HCT116 (cell line): ENCODE results near the gene TPM2. TPM values are rescaled to one million over a fixed set of nuclear protein-coding genes. Genes with fewer than 3 reads are reported as not detected.
A peak's percentile ranks its signal among the peaks of the same experiment; 100 is the strongest.

Experiments used
- ATAC-seq: fragments of 200-7000 bp; cut with Tn5 transposase; 2 replicates; pipeline ENCODE4 v1.9.1; 2020; ENCODE audit warnings: mild to moderate bottlenecking, moderate library complexity
- BruUV-seq: library from RNA; stranded (reverse); fragments of 400-500 nt; replicated peaks from 2 replicates; lab custom pipeline; 2021; lab: Mats Ljungman, UMichigan
- CTCF ChIA-PET: fragments of 300-600 bp; sonication (Branson Sonifier 250); formaldehyde crosslinking; loops from one replicate; lab custom pipeline; 2021; ENCODE audit warnings: antibody characterized with exemption; lab: Charles Lee
- POLR2A ChIA-PET: fragments of 300-600, 350-600 bp; sonication (Branson Sonifier 250); formaldehyde crosslinking; loops from one replicate; lab custom pipeline; 2021; ENCODE audit warnings: antibody characterized with exemption; lab: Charles Lee
- RAD21 ChIA-PET, 2 experiments: fragments of 300-600 bp; sonication (Branson Sonifier 250); formaldehyde crosslinking; loops; one replicate each; lab custom pipeline; 2023; ENCODE audit warnings: low total read pairs in 2 of 2; ENCODE audit not compliant: uncharacterized antibody in 2 of 2, unreplicated experiment in 2 of 2, low non-redundant PET in 1 of 2; lab: Charles Lee
- DNase-seq: peaks from one replicate; pipeline ENCODE4 v3.0.0-alpha.2; 2010; ENCODE audit warnings: low read depth, low spot score
- H2AFZ ChIP-seq: fragments of 200-600 bp; shearing (Covaris generic), sonication (generic); 2 replicates; pipeline ENCODE4 v1.6.1; 2017; ENCODE audit warnings: low read depth, mixed run types, mixed read lengths, antibody characterized with exemption, low read length; ENCODE audit not compliant: poor library complexity, severe bottlenecking
- H3K27ac ChIP-seq: 2 replicates; pipeline ENCODE4 v1.5.1; 2012; ENCODE audit warnings: low read depth, low read length
- H3K27me3 ChIP-seq: fragments of 200-600 bp; sonication (generic); 2 replicates; pipeline ENCODE4 v1.6.1; 2016; ENCODE audit warnings: mixed run types, low read length, mixed read lengths; ENCODE audit not compliant: insufficient read depth
- H3K36me3 ChIP-seq, 2 experiments: fragments of 200-500 bp in 1 of 2; fragments of 200-600 bp in 1 of 2; sonication (Bioruptor generic) in 1 of 2; sonication (generic) in 1 of 2; 2 replicates each; pipeline versions ENCODE4 v1.5.1 to v1.6.1; 2014 to 2016; ENCODE audit warnings: low read length in 2 of 2, inconsistent platforms in 1 of 2, mixed read lengths in 1 of 2, mixed run types in 1 of 2; ENCODE audit not compliant: insufficient read depth in 2 of 2, control insufficient read depth in 1 of 2
- H3K4me1 ChIP-seq, 2 experiments: fragments of 200-600 bp in 1 of 2; sonication (generic) in 1 of 2; 2 replicates each; pipeline versions ENCODE4 v1.5.1 to v1.6.1; 2012 to 2017; ENCODE audit warnings: low read length in 2 of 2, inconsistent platforms in 1 of 2, mild to moderate bottlenecking in 1 of 2, mixed read lengths in 1 of 2, mixed run types in 1 of 2, moderate library complexity in 1 of 2; ENCODE audit not compliant: insufficient read depth in 2 of 2, control insufficient read depth in 1 of 2
- H3K4me2 ChIP-seq: fragments of 200-600 bp; sonication (generic); 2 replicates; pipeline ENCODE4 v1.6.1; 2017; ENCODE audit warnings: mixed run types, low read length, mixed read lengths
- H3K4me3 ChIP-seq, 2 experiments: fragments of 200-600 bp in 1 of 2; sonication (generic) in 1 of 2; replicated peaks in 1 of 2; 2 replicates each; pipeline ENCODE4 v1.5.1; 2011 to 2016; ENCODE audit warnings: low read length in 2 of 2, control low read depth in 1 of 2, low read depth in 1 of 2, mild to moderate bottlenecking in 1 of 2, mixed read lengths in 1 of 2, mixed run types in 1 of 2
- H3K79me2 ChIP-seq: fragments of 200-600 bp; sonication (generic); 2 replicates; pipeline ENCODE4 v1.6.1; 2017; ENCODE audit warnings: mild to moderate bottlenecking, mixed run types, low read length, moderate library complexity, mixed read lengths; ENCODE audit not compliant: insufficient read depth
- H3K9ac ChIP-seq: fragments of 200-600 bp; sonication (generic); 2 replicates; pipeline ENCODE4 v1.6.1; 2016; ENCODE audit warnings: low read length, mixed read lengths
- H3K9me2 ChIP-seq: fragments of 200-600 bp; sonication (generic), shearing (Covaris generic); 2 replicates; pipeline ENCODE4 v1.6.1; 2017; ENCODE audit warnings: mixed run types, mild to moderate bottlenecking, moderate library complexity; ENCODE audit not compliant: insufficient read depth
- H3K9me3 ChIP-seq, 2 experiments: fragments of 200-500 bp in 1 of 2; fragments of 200-600 bp in 1 of 2; sonication (Bioruptor generic) in 1 of 2; sonication (generic) in 1 of 2; 2 replicates each; pipeline ENCODE4 v1.6.1; 2014 to 2017; ENCODE audit warnings: low read length in 2 of 2, mixed read lengths in 2 of 2, inconsistent platforms in 1 of 2, low read depth in 1 of 2, mild to moderate bottlenecking in 1 of 2, mixed run types in 1 of 2, moderate library complexity in 1 of 2; ENCODE audit not compliant: control insufficient read depth in 1 of 2, insufficient read depth in 1 of 2
- H4K20me1 ChIP-seq: fragments of 200-600 bp; sonication (generic), shearing (Covaris generic); 2 replicates; pipeline ENCODE4 v1.6.1; 2017; ENCODE audit warnings: mixed run types, mild to moderate bottlenecking, moderate library complexity; ENCODE audit not compliant: insufficient read depth
- EZH2phosphoT487 ChIP-seq: fragments of 200-600 bp; IDR thresholded peaks from 2 replicates; pipeline ENCODE4 v1.6.1; 2018; ENCODE audit warnings: antibody characterized with exemption, borderline replicate concordance
- POLR2AphosphoS5 ChIP-seq: IDR thresholded peaks from 2 replicates; pipeline ENCODE4 v1.6.1; 2011; ENCODE audit warnings: mild to moderate bottlenecking, low read depth, low read length, moderate library complexity
- SP1 ChIP-seq: IDR thresholded peaks from 2 replicates; pipeline ENCODE4 v1.6.1; 2012; ENCODE audit warnings: low read depth
- intact Hi-C: fragments of 100-400 bp; cut with micrococcal nuclease; formaldehyde crosslinking; loops from 2 replicates; pipeline ENCODE4 v1.10.0; 2022
- total RNA-seq: library from RNA; stranded (reverse); gene quantifications from one replicate; pipeline ENCODE4 v1.2.1, GENCODE V29; 2021; ENCODE audit not compliant: unreplicated experiment
- TF ChIP-seq, protein P1 (sequence below), 3 experiments: fragments of 200-600 bp in 1 of 3; sonication (generic) in 1 of 3; IDR thresholded peaks in 2 of 3; conservative IDR thresholded peaks in 1 of 3; 2 replicates each; pipeline ENCODE4 v1.5.1; 2012 to 2017; ENCODE audit warnings: low read depth in 2 of 3, low read length in 2 of 3, antibody characterized with exemption in 1 of 3, borderline replicate concordance in 1 of 3, control low read depth in 1 of 3, mild to moderate bottlenecking in 1 of 3, mixed read lengths in 1 of 3, mixed run types in 1 of 3, moderate library complexity in 1 of 3; ENCODE audit not compliant: insufficient read depth in 1 of 3

The TPM2 gene
- total RNA-seq, 1 experiment from 2014 or later, result 278 TPM

DNA sequence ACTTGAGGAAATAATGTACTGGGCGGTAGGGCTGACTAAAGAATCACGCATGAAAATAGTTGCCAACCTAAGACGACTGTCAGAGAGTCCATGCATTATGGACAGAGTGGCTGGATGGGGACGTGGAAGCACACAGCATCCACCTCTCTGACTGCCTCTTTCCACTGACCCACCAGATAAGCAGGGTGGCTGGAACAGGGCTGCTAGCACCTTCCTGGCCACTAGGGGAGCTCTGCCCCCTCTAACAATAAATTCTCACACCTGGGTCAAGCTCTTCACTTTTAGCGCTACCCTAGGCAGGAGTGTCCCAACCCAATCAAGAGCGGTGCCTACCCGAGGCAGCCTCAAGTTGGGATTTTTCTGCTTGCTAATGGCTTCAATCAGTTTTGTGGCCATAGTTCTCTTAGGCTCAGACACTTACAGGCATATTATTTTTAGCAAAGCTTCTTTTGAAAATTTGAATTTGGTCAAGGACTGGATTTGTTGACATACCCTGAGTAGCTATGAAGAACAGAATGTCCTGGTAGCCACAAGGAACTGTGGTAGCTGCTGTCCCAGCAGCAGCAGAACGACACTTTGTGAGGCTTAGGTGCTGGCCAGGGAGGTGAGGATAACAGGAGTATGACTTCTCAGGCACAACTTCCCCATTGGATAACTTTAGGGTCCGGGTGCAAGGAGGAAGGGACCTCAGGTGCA lies 6.9 kb upstream of the TPM2 start:
- no peaks in the 10 kb centered on the region for H3K9me3 ChIP-seq
- TF ChIP-seq, protein P1, sequence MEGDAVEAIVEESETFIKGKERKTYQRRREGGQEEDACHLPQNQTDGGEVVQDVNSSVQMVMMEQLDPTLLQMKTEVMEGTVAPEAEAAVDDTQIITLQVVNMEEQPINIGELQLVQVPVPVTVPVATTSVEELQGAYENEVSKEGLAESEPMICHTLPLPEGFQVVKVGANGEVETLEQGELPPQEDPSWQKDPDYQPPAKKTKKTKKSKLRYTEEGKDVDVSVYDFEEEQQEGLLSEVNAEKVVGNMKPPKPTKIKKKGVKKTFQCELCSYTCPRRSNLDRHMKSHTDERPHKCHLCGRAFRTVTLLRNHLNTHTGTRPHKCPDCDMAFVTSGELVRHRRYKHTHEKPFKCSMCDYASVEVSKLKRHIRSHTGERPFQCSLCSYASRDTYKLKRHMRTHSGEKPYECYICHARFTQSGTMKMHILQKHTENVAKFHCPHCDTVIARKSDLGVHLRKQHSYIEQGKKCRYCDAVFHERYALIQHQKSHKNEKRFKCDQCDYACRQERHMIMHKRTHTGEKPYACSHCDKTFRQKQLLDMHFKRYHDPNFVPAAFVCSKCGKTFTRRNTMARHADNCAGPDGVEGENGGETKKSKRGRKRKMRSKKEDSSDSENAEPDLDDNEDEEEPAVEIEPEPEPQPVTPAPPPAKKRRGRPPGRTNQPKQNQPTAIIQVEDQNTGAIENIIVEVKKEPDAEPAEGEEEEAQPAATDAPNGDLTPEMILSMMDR (IDR thresholded peaks at IDR 0.05 in 2 of 3, conservative IDR thresholded peaks at IDR 0.05 in 1 of 3; ENCODE audit: borderline replicate concordance in 1 of 3, insufficient read depth in 1 of 3, low read depth in 2 of 3, low read length in 2 of 3), result peak in 2 of 3 experiments; percentile 96 to 97; a peak in 4 of 6 replicates
- TF ChIP-seq SP1 (no peak), EZH2phosphoT487 (no peak), POLR2AphosphoS5 (0 out of 2 replicates have a peak, but pooled peaks have one; percentile 23)
- ChIA-PET CTCF (interaction anchor here (0.6 to 3.7 kb wide), 25 partner anchors 9 to 186 kb away, joined by 3 to 33 read pairs (median 4); partner anchors contain the start of genes ARHGEF39, CA9, CCDC107 and CREB3), RAD21 (interaction anchor here in 1 of 2 experiments (0.7 to 1.1 kb wide), 4 partner anchors 34 to 186 kb away, joined by 3 to 4 read pairs (median 3); partner anchors contain the start of genes CCDC107 and RMRP), POLR2A (interaction anchor here (0.9 to 1.6 kb wide), 5 partner anchors 8 to 37 kb away, joined by 3 to 6 read pairs (median 4); partner anchors contain the start of gene CREB3)
- intact Hi-C loops, result no loop called here
- H3K9ac ChIP-seq, result no peak overlapping the region
- H3K4me1 ChIP-seq, result peaks cover under 1 to 4% of the 10 kb centered on the region in 2 experiments; a peak in 2 of 4 replicates
- H3K27ac ChIP-seq, result peak overlapping the region; percentile 2; the same call in 1 of the 2 replicates
- no peaks in the 10 kb centered on the region for H3K79me2 ChIP-seq
- H3K9me2 ChIP-seq, result no peaks in the 10 kb centered on the region
- peaks cover 36 to 52% of the 10 kb centered on the region in 2 experiments for H3K36me3 ChIP-seq
- H2AFZ ChIP-seq, result no peak overlapping the region
- peak; percentile 37 for DNase-seq
- no TSS peak for BruUV-seq
- no peak overlapping the region for H3K4me2 ChIP-seq
- H3K27me3 ChIP-seq, result no peaks in the 10 kb centered on the region
- ATAC-seq, result peak; percentile 94
- H3K4me3 ChIP-seq, result no peak overlapping the region
- no peaks in the 10 kb centered on the region for H4K20me1 ChIP-seq
